NCI-H510A (cell line): ENCODE results near the gene ZER1.

Experiments
- DNase-seq: peaks from one replicate; lab custom pipeline; 2025; lab: John Stamatoyannopoulos, UW

Gene ZER1

DNA sequence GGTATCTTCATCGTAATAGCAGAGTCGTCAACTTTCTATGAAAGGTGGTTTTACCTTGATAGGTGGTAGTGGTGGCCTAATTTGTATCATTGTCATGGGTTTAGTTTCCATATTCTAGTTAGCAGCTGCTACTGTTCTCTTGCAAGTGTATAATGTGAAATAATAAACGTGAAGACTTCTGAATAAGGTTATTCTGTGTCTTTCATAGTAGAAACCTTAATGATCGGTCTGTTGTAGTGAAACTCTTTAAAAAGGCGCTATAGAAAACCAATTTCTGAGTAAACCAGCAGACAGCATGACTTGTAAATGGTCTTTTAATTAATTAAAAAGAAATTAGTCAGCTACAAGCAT, 81.1 kb downstream of the ZER1 start:
- no peak for DNase-seq

DNA sequence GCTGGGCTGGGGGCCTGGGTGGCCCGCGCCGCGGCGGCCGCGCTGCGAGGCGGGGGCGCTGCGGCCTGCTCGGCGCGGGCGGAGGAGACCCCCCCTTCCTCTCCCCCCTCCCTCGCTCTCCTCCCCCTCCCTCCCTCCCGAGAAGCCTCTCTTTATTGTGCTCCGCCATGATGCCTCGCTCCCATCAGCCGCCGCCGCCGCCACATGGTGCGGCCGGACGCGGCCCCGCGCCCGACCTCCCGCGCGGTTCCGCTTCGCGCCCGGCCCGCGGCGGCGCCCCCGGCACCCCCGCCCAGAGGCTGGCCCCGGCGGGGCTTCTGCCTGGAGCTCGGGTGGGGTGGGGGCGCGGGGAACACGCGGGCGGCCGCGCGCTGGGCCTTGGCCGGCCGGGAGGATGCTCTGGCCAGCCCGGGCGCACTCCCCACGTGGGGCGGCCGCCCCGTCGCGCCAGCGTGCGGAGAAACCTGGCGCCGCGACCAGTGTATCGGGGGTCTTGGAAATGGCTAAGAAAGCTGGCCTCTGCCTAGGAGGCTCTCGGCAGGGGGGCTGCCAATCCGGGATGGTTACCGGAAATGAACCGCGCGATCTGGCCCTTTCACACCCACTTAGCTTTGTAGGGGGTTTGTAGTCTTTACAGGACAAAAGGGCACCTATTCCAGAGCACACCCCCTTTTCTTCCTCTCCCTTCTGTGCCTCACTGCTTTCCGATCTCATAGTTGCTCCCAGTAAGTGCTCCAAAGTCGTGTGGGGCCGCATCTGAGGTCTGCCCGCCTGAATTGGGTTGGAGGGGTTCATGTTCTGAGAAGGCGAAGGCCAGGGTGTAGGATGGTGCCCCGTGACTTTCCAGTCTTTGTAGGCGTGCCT, 81.7 kb downstream of the ZER1 start:
- DNase-seq, result no peak

DNA sequence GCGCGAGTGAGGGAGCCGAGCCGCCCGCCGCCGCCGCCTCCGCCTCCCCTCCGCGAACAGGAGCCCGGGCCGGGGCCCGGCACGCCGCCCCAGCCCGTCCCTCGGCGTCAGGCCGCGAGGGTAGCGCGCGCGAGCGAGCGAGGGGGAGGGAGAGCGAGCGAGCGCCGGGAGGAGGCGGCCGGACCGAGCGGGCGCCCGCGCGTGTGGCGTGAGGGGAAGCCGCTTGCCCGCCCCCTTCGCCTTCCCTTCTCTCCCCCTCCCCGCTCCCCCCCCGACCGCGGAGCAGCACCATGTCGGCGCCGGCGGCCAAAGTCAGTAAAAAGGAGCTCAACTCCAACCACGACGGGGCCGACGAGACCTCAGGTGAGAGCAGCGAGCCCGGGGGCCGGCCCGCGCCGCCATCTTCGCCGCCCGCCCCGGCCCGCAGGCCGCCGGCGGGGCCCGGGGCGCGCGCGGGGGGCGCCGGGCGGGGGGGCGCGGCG, 82.4 kb downstream of the ZER1 start:
- no peak for DNase-seq

- DNase-seq, result peak; percentile 92
These were observed 83.0 kb downstream of the ZER1 start, which contains the start of gene SET for GRCh38 chr9:128688501-128689292. SET (plus strand) TSS chr9:128689222; CDS start chr9:128689583, 361 bp downstream.

GRCh38 chr9:128687453-128687852, 84.3 kb downstream of the ZER1 start:
- no peak for DNase-seq

GRCh38 chr9:128685636-128686489, 85.9 kb downstream of the ZER1 start:
- no peak for DNase-seq

DNA sequence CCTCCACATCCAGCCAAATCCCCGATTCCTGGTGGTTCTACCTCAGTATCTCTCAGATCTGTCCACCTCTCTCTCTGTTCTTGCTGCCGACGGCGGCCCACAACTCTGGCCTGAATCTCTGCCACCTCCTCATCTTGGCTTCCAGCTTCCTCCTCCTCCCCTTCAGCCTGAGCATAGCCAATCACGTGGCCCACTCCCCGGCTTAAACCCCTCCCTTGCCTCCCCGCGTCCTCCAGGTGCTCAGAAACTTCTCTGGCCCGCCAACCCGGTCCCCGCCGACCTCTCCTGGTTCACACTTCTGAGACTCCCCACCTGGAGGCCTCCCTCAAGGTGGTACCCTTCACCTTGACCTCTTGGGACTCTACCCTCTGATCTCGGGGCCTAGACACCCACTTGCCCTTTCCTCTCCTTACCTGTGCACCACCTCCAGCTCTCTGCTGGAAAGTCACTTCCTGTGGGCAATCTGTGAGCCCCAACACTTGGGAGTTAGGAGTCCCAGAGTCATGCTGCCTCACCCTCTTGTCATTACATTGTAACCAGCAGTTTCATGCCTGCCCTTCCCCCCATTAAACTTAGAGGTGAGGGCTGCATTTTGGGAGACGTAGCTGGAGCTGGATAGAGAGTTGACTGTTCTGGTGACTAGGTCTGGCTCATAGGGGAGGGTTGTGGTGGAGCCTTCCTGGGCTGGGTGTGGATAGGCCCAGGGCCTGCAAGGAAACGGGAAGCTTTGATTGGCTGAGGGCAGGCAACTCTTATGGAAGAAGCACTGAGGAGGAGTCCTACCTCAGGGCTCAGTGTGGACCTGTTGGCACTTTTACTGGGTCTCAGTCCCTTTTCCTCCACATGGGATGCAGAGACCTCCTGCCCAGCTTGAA, 87.2 kb downstream of the ZER1 start:
- peak; percentile 74 for DNase-seq

DNA sequence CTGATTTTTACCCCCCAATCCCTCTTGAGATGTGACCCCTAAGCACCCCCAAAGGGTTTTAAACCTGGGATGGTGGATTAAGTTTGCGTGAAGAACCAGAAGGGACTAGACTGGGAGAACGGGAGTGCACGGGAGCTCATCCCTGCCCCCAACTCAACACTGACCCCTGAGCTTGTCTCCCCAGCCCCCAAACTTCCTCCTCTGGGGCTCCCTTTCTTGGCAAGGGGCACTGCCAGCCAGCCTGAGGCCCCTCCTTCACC, 87.7 kb downstream of the ZER1 start:
- DNase-seq, result no peak

- DNase-seq, result no peak
These were observed 88.2 kb downstream of the ZER1 start for GRCh38 chr9:128683340-128684064.
